Left renal cortex interstitium (tissue), 4 donors: ENCODE measurements around the gene PHF13. TPM values are rescaled to one million over a fixed set of nuclear protein-coding genes. Genes with fewer than 3 reads are reported as not detected.
"Not testable (repeated sequence)": the region's sequence is repeated elsewhere in the genome, so short reads cannot be mapped to it uniquely, and the experiment has no call there.

Source experiments
- DNase-seq, 4 donors: peaks; one replicate each; pipeline ENCODE4 v3.0.0-alpha.2; 2013; ENCODE audit warnings: low read depth in 4 of 4, low spot score in 2 of 4, missing footprints in 1 of 4
- polyA plus RNA-seq, 4 donors: library from polyadenylated mRNA; unstranded; fragments of 120-200 nt; gene quantifications; one replicate each; pipeline ENCODE4 v1.2.1, GENCODE V29; 2013; ENCODE audit not compliant: insufficient read length in 4 of 4

The PHF13 gene
- polyA plus RNA-seq, 4 donors = 21.6 to 28.3 (median 26.1) TPM

- DNase-seq = peak in 1 of 4 donors; percentile 63
Measured at GRCh38 chr1:6653436-6654290, 40.1 kb downstream of the PHF13 start.

- no peak for DNase-seq
Measured at GRCh38 chr1:6657138-6657537, 43.6 kb downstream of the PHF13 start.

- no peak for DNase-seq
Measured at GRCh38 chr1:6658359-6659060, 45.0 kb downstream of the PHF13 start.

GRCh38 chr1:6660415-6661049 lies 47.0 kb downstream of the PHF13 start:
- no peak for DNase-seq

GRCh38 chr1:6662468-6662867 lies 48.9 kb downstream of the PHF13 start:
- DNase-seq = not testable (repeated sequence)

- no peak for DNase-seq
Measured at GRCh38 chr1:6666696-6667095, 53.2 kb downstream of the PHF13 start.

GRCh38 chr1:6667139-6667538 lies 53.6 kb downstream of the PHF13 start:
- no peak for DNase-seq

- DNase-seq = no peak
Measured at GRCh38 chr1:6668503-6668902, 55.0 kb downstream of the PHF13 start.

- DNase-seq = no peak
Measured at GRCh38 chr1:6672558-6672957, 59.0 kb downstream of the PHF13 start.

Other genes starting within 250 kb of the PHF13 start
- gene ACOT7, start 220.0 kb upstream of the PHF13 start, polyA plus RNA-seq = 10 to 100 TPM; 27.8 to 38.4 (median 33.3) TPM
- under 1 TPM; 0.23 to 0.84 (median 0.39) TPM for gene HES2, start 193.8 kb upstream of the PHF13 start, polyA plus RNA-seq
- 10 to 100 TPM; 14.0 to 26.5 (median 20.6) TPM for gene ESPN, start 189.0 kb upstream of the PHF13 start, polyA plus RNA-seq
- 10 to 100 TPM in 2 of 4 donors, 1 to 10 TPM in 2; 7.0 to 25.9 (median 17.6) TPM for gene TNFRSF25, start 147.6 kb upstream of the PHF13 start, polyA plus RNA-seq
- 10 to 100 TPM; 10.7 to 27.3 (median 19.9) TPM for gene PLEKHG5, start 122.1 kb upstream of the PHF13 start, polyA plus RNA-seq
- 10 to 100 TPM; 11.9 to 27.5 (median 19.9) TPM for gene NOL9, start 59.2 kb upstream of the PHF13 start, polyA plus RNA-seq
- gene TAS1R1, start 58.4 kb upstream of the PHF13 start, polyA plus RNA-seq = under 1 TPM in 3 of 4 donors, not detected in 1; 0.05 to 0.11 (median 0.10) TPM
- gene ZBTB48, start 33.7 kb upstream of the PHF13 start, polyA plus RNA-seq = 10 to 100 TPM; 27.9 to 42.0 (median 35.7) TPM
- 10 to 100 TPM; 13.3 to 19.2 (median 16.8) TPM for gene KLHL21, start 10.9 kb upstream of the PHF13 start, polyA plus RNA-seq
- gene THAP3, start 11.1 kb downstream of the PHF13 start, polyA plus RNA-seq = 10 to 100 TPM; 18.6 to 29.8 (median 20.5) TPM
- 10 to 100 TPM; 54.0 to 77.7 (median 67.1) TPM for gene DNAJC11, start 88.1 kb downstream of the PHF13 start, polyA plus RNA-seq
- 10 to 100 TPM; 76.8 to 91.3 (median 85.3) TPM for gene CAMTA1, start 171.7 kb downstream of the PHF13 start, polyA plus RNA-seq